Activated CD8-positive, alpha-beta memory T cell treated with anti-CD3 and anti-CD28 coated beads for 36 hours (primary cell): ENCODE data around the gene KRTAP6-3. TPM values are rescaled to one million over a fixed set of nuclear protein-coding genes. Genes with fewer than 3 reads are reported as not detected.

Experiments
- CTCF ChIA-PET: fragments of 350-600 bp; sonication (Branson Sonifier 250); formaldehyde crosslinking; loops from one replicate; lab custom pipeline; 2021; ENCODE audit warnings: antibody characterized with exemption; lab: Charles Lee
- POLR2A ChIA-PET: fragments of 350-600 bp; sonication (Branson Sonifier 250); formaldehyde crosslinking; loops from one replicate; lab custom pipeline; 2021; ENCODE audit warnings: antibody characterized with exemption; lab: Charles Lee
- total RNA-seq, 2 experiments: library from RNA; stranded (reverse); gene quantifications; one replicate each; pipeline ENCODE4 v1.2.3, GENCODE V29; 2021

Gene KRTAP6-3
- total RNA-seq = not detected

DNA sequence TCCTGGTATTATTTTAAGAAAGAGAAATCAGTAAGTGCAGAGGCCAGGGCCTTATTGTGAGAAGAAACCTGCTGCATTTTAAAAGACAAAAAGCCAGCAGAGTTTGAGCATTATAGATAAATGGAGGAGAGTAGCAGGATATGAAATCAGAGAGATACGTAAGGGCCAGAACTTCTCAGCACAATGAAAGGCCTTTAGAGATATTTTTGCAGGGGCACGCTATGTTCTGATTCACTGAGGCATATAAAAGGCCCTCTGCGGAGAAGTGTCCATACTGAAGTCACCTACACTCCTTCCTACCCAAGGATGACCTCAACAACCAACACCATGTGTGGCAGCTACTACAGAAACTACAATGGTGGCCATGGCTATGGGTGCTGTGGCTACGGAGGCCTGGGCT lies at the start of gene KRTAP6-3:
TSS of gene KRTAP6-3 (plus strand) at position 301 of the 400 bp plus-strand sequence. CDS start at position 307, 6 bp downstream.
- ChIA-PET POLR2A (no interaction called here), CTCF (no interaction called here)

- ChIA-PET CTCF (no interaction called here), POLR2A (no interaction called here)
Observed at GRCh38 chr21:30552782-30553181, 39.5 kb upstream of the KRTAP6-3 start.

DNA sequence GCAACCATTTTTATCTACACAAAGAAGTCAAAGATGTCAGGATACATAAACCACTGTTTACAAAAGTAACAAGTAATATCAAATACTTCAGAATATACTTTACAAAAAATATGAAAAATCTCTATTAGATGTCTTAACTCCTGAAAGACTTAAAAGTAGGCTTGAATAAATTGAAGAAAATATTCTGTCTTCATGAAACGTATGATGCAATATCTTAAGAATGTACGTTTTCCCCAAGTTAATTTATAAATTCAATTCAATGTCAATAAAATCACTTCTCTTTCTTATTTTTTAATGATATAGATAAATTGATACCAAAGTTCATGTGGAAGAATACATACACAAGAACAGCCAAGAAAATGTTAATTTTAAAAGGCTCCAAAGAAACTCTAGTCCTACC lies 37.1 kb upstream of the KRTAP6-3 start:
- ChIA-PET POLR2A (no interaction called here), CTCF (no interaction called here)

- CTCF ChIA-PET = no interaction called here
- POLR2A ChIA-PET = no interaction called here
Observed at GRCh38 chr21:30561264-30561895, 30.9 kb upstream of the KRTAP6-3 start, which contains the start of gene KRTAP19-7. Gene KRTAP19-7, minus strand, starts transcription at chr21:30561314. Its CDS starts 25 bp downstream, at chr21:30561289.

DNA sequence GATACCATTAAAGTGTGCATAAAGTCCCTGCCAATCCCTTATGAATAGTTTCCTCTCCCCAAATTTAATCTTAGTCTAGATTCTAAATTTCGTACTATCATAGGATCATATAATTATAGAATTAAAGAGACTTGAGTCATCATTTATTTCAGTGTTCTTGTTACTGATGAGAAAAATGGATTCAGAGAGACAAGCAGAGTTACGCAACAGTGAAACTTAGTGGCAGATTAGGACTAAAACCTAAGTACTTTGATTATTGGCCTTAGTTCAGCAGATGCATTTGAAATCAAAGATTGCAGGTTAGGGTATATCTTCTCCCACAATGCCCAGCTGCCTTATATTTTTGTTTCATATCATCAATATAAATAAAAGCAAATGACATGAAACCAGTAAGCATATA lies 30.3 kb upstream of the KRTAP6-3 start:
- CTCF ChIA-PET = no interaction called here
- POLR2A ChIA-PET = no interaction called here

- POLR2A ChIA-PET = no interaction called here
- CTCF ChIA-PET = no interaction called here
Observed at GRCh38 chr21:30563072-30563471, 29.2 kb upstream of the KRTAP6-3 start.

DNA sequence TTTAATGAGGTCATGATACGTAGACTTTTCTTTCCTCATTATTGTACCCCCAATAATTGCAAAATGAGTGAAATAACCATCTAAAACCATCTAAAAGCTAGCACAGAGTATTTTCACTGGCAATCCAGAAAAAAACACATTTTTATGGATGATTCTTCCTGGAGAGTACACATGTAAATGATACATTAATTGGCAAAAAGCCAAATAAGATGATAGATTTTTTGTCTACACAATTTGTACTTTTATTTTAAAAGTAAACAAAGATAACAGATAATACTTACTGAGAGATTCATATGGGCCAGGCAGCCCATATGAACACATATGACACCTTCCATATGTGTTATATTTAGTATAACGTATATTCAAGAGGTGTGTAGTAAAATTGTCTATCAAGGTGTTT lies 28.6 kb upstream of the KRTAP6-3 start:
- CTCF ChIA-PET = no interaction called here
- POLR2A ChIA-PET = no interaction called here

GRCh38 chr21:30567617-30568016 lies 24.6 kb upstream of the KRTAP6-3 start:
- ChIA-PET CTCF (no interaction called here), POLR2A (no interaction called here)

DNA sequence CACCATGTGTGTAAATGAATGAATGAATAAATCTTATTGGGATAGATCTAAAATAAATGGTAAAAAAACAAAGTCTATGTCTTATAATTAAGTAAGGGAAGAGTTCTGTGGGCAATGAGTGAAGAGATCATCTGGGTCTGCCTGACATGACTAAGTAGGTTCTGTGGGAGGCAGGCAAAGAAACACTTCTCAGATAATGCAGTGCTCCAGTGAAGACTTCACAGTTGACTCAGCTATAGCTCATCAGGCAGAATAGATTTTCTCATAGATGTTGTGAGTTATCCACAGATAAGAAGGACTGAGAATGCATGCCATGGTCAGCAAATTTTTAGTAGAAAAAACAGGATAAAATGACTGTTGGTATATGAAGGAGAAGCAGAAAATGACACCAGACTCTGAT lies 14.5 kb upstream of the KRTAP6-3 start:
- CTCF ChIA-PET = no interaction called here

DNA sequence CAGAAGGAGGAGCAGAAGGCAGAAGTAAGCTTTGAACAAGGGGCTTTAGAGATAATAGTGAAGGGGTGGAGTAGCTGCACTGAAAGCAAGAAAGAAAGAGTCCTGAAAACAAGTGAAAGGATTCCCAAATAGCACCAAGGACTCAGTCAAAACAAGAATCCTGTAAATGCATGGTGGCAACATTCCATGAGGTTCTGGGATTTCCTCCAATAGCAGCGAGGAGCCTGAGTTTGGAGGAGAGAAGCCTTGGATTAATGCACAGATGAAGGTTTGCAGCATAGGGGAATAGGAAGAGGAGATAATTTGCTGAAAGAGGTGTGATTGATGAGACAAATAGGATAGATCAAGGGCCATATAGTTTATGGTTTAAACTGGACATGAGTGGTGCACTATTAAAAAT lies 12.9 kb upstream of the KRTAP6-3 start:
- ChIA-PET POLR2A (no interaction called here), CTCF (no interaction called here)

More for the DNA sequence above, 14.5 kb upstream of the KRTAP6-3 start:
- POLR2A ChIA-PET = no interaction called here

DNA sequence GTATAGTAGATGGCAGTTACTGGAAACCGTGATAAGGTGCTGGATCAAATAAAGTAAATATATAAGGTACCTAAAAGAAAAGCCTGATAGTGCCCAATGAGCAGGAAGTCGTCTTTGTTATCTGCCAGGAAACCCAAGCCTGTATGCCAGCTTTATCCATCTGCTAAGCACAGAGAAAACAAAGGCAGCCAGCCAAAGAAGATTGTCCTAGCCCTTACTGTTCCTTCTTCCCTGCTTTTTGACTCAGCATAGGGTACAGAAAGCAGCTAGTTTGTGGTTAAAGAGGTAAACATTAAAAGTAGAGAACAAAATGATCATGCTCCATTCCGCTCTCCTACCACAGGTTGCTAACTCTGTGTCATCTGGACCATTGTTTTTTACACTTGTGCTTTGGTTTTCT lies 12.1 kb upstream of the KRTAP6-3 start:
- CTCF ChIA-PET = no interaction called here
- POLR2A ChIA-PET = no interaction called here

DNA sequence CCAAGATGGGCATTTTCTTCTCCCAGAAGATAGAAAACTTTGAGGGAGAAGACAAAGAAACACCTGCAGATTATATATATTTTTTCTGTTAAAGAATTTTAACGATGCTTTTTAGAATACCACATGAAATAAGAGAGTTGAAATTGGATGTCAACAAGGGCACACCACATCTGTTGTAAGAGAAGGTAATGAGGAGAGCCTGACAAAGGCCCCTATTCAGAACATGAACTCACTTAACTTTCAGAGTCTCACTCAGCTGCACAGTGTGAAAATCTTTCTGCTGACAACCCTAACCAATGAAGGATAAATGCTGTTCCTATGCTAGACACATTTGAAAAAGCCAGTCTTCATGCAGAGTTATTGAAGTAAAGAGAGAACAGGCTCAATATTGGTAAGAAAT lies 9.4 kb upstream of the KRTAP6-3 start:
- ChIA-PET POLR2A (no interaction called here), CTCF (no interaction called here)

DNA sequence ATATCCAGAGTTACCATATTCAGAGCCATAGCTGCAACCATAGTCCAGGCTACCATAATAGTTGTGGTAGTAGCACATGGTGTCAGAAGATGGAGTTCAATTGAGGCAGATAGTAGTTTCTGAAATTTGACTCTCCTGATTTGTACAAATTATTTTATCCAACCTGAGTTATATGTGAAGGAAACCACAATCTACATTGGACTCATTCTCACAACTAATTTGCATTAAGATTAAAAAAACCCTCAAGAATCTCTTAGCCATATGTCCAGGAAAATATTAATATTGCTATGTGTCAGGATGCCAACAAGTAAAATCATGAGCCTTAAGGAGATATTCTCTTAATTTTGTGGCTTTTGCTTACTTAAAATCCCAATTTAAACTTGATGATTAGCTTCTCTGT lies 1.9 kb upstream of the KRTAP6-3 start, which contains the start of gene KRTAP22-2:
TSS of gene KRTAP22-2 (minus strand) at position 101 of the 400 bp plus-strand sequence.
- ChIA-PET CTCF (no interaction called here), POLR2A (no interaction called here)

DNA sequence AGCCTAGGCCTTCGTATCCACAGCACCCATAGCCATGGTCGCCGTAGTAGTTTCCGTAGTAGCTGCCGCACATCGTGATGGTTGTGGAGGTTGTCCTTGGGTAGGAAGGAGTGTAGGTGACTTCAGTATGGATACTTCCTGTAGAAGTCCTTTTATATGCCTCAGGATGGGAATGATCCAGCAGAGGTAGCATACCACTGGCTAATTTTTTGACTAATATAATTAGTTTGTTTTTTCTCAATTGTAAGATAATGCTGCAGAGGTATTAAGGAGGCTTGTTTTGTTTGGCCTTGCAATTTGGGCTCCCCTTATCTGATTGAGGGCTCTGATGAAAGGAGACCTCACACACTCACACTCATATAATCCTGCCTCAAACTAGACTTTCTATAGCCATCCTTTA lies 6.6 kb downstream of the KRTAP6-3 start, which contains the start of gene KRTAP6-2:
TSS of gene KRTAP6-2 (minus strand) at position 101 of the 400 bp plus-strand sequence. CDS start at position 73, 28 bp downstream.
- POLR2A ChIA-PET = no interaction called here
- CTCF ChIA-PET = no interaction called here

DNA sequence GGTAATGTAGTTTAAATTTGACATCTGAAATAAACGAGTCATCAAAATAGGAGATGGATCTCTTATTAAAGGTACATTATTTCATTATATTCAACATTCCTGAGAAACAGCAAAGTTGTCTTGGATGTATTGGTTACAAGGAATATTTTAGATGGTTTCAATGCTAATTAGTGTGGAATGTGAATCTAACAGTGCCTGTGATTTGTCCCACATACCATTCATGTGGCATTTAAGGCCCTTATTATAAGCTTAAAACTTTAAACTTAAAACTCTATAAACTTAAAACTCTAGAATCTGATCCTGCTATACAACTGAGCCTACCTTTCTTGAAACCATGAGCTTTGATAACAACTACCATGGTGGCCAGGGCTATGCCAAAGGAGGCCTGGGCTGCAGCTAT lies 8.5 kb downstream of the KRTAP6-3 start, which contains the start of gene KRTAP22-1:
TSS of gene KRTAP22-1 (plus strand) at position 301 of the 400 bp plus-strand sequence.
- ChIA-PET POLR2A (no interaction called here), CTCF (no interaction called here)

DNA sequence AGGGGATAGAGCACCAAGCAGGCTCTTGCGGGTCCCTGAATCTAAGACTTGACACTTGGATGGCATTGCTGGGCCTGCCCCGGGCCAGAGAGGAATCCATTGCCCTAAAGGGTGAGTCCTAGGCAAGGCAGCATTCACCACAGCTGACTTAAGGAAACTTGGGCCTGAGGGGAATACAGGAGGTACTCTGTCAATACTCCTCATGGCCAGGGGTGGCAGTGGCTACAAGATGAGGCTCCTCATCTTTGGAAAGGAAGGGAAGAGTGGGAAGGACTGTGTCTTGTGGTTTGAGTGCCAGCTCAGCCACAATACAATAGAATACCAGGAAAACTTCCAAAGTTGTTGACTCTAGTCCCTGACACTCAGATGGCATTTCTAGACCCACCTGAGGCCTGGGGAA lies 13.7 kb downstream of the KRTAP6-3 start:
- CTCF ChIA-PET = no interaction called here
- POLR2A ChIA-PET = no interaction called here

GRCh38 chr21:30612132-30612531 lies 19.9 kb downstream of the KRTAP6-3 start:
- CTCF ChIA-PET = no interaction called here

DNA sequence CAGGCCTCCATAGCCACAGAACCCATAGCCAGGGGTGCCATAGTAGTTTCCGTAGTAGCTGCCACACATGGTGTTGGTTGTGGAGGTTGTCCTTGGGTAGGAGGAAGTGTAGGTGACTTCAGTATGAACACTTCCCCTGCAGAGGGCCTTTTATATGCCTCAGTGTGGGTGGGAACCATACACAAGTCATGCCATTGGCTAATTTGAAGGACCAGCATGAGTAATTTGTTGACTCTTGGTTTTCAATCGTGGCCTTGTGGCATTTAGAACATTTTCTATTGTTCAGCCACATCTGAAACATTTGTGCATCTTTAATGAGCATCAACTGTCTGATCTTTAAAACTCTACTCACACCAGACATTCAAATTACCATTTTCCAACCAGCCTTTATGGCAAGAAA lies 21.6 kb downstream of the KRTAP6-3 start, which contains the start of gene KRTAP6-1:
TSS of gene KRTAP6-1 (minus strand) at position 95 of the 400 bp plus-strand sequence. CDS start at position 69, 26 bp downstream.
- POLR2A ChIA-PET = no interaction called here
- CTCF ChIA-PET = no interaction called here

More at GRCh38 chr21:30612132-30612531, 19.9 kb downstream of the KRTAP6-3 start:
- POLR2A ChIA-PET = no interaction called here

- ChIA-PET POLR2A (no interaction called here), CTCF (no interaction called here)
Observed at GRCh38 chr21:30615199-30615598, 23.0 kb downstream of the KRTAP6-3 start.

DNA sequence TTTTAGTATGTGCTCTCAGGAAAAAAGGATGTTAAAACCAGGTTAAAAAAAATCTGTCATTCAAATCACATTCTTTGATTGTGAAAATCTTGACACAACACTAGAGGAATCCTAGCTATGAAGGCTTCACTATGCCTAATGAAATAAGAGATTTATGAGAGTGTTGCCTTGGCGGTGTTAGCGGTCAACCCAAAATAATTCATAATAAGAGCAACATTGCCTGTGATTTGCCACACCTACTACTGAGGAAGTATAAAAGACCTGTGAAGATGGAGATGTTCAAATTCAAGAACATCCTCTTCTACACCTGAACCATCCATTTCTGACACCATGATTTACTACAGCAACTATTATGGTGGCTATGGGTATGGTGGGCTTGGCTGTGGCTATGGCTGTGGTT lies 23.9 kb downstream of the KRTAP6-3 start, which contains the start of gene KRTAP20-1:
TSS of gene KRTAP20-1 (plus strand) at position 301 of the 400 bp plus-strand sequence. CDS start at position 331, 30 bp downstream.
- ChIA-PET POLR2A (no interaction called here), CTCF (no interaction called here)

GRCh38 chr21:30620080-30620479 lies 27.8 kb downstream of the KRTAP6-3 start:
- POLR2A ChIA-PET = interaction anchor here (0.5 kb wide), 1 partner anchor 447 kb away, joined by 3 read pairs; no protein-coding TSS in a partner anchor
- CTCF ChIA-PET = no interaction called here
